ACC112 (cell line): ENCODE measurements around the gene GMEB2.
"Not testable (repeated sequence)": the region's sequence is repeated elsewhere in the genome, so short reads cannot be mapped to it uniquely, and the experiment has no call there.

Experiments used
- H2AFZ ChIP-seq: fragments of 200-600 bp; sonication (generic); one replicate; pipeline ENCODE4 v1.6.0; 2017; ENCODE audit warnings: antibody characterized with exemption, low read length; ENCODE audit not compliant: unreplicated experiment
- H3K27ac ChIP-seq: fragments of 200-600 bp; sonication (generic); 2 replicates; pipeline ENCODE4 v1.5.1; 2014; ENCODE audit warnings: low read depth, mild to moderate bottlenecking, antibody characterized with exemption, low read length, moderate library complexity
- H3K27me3 ChIP-seq: fragments of 200-600 bp; sonication (generic); 2 replicates; pipeline ENCODE4 v1.6.1; 2014; ENCODE audit warnings: mild to moderate bottlenecking, antibody characterized with exemption, low read length, moderate library complexity, mixed read lengths; ENCODE audit not compliant: insufficient read depth
- H3K36me3 ChIP-seq: fragments of 200-600 bp; sonication (generic); 2 replicates; pipeline ENCODE4 v1.6.1; 2016; ENCODE audit warnings: mild to moderate bottlenecking, antibody characterized with exemption, low read length, moderate library complexity, mixed read lengths; ENCODE audit not compliant: insufficient read depth
- H3K4me1 ChIP-seq: fragments of 200-600 bp; sonication (generic); one replicate; pipeline ENCODE4 v1.6.1; 2016; ENCODE audit warnings: low read length, mixed read lengths; ENCODE audit not compliant: insufficient read depth, unreplicated experiment, control insufficient read depth
- H3K4me3 ChIP-seq: fragments of 200-600 bp; sonication (generic); 2 replicates; pipeline ENCODE4 v1.5.1; 2014; ENCODE audit warnings: mild to moderate bottlenecking, low read depth, low read length
- H3K79me2 ChIP-seq: fragments of 200-600 bp; sonication (generic); one replicate; pipeline ENCODE4 v1.6.0; 2016; ENCODE audit warnings: low read length; ENCODE audit not compliant: control insufficient read depth, unreplicated experiment, insufficient read depth

GMEB2 gene

DNA sequence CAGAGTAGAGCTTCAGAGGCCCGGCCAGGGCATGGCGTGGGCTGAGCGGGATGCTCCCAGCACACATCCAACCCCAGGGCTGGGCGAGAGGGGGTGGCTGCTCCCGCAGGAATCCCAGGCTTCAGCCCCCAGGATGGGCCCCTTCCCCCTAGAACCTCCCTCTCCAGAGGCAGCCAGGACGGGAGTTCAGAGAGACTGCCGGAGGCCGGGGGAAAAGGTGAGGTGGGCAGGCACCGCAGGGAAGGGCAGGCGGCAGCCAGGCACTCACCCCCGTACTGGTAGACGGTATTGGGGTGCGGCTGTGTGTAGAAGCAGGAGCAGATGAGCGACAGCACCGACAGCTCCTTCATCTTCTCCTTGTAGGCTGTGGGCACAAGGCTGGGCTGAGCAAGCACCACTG lies 17.0 kb upstream of the GMEB2 start:
- Histone ChIP-seq H3K4me3 (no peak overlapping the region), H3K36me3 (no peaks in the 10 kb centered on the region), H2AFZ (no peak overlapping the region), H3K27ac (no peak overlapping the region), H3K79me2 (no peaks in the 10 kb centered on the region), H3K4me1 (peaks cover 9% of the 10 kb centered on the region), H3K27me3 (no peaks in the 10 kb centered on the region)

DNA sequence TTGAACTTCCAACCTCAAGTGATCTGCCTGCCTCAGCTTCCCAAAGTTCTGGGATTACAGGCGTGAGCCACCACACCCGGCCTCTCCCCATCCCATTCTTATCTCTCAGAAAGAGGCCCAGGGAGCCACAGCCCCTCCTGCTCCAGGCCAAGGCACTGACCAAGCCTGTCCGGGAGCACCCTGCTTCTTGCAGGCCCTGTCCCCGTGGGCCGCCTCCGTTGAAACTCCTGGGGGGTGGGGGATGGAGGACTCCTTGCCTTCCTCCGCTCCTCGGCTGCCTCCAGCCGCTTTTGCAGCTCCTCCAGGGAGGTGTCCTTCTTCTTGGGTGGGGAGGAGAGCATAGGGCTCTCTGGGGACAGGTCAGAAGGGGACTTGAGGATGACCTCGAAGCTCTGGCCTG lies 16.6 kb upstream of the GMEB2 start:
- Histone ChIP-seq H3K4me3 (no peak overlapping the region), H3K36me3 (no peaks in the 10 kb centered on the region), H3K27me3 (no peaks in the 10 kb centered on the region), H2AFZ (no peak overlapping the region), H3K4me1 (peaks cover 9% of the 10 kb centered on the region), H3K27ac (no peak overlapping the region), H3K79me2 (no peaks in the 10 kb centered on the region)

DNA sequence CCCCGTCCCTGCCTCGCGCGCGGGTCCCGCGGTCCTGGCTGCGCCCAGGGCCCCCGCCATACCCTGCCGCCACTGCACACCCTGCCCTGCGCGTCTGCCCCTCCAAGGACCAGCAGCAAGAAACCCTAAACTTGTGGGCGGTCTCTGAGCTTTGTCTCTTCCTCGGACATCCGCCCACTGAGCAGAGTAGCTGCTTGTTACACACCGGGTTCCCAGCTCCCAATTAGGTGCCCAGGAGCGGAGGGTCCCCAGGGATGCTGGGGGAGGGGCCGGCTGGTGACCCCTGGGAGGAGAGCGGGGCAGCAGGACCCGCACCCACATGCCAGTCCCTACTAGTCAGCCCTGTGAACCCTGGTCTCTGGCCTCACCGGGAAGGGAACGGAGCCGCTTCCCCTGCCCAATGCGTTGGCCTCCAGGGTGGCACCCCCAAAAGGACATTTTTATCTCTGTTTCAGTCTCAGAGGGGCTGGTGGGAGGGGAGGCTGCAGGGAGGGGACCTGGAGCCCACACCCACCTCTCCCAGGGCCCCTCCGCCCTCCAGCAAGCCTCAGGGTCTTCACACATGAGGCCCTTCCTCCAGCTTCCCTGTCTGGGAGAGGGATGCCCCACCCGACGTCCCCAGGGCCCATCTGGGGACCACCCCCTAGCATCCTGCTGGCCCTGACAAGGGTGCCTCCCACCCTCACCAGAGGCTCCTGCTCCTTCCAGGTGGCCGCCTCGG lies 15.8 kb upstream of the GMEB2 start:
- Histone ChIP-seq H2AFZ (no peak overlapping the region), H3K79me2 (no peaks in the 10 kb centered on the region), H3K36me3 (no peaks in the 10 kb centered on the region), H3K4me1 (peaks cover 9% of the 10 kb centered on the region), H3K27ac (no peak overlapping the region), H3K4me3 (peak overlapping the region; percentile 72; the same call in 1 of the 2 replicates), H3K27me3 (no peaks in the 10 kb centered on the region)

DNA sequence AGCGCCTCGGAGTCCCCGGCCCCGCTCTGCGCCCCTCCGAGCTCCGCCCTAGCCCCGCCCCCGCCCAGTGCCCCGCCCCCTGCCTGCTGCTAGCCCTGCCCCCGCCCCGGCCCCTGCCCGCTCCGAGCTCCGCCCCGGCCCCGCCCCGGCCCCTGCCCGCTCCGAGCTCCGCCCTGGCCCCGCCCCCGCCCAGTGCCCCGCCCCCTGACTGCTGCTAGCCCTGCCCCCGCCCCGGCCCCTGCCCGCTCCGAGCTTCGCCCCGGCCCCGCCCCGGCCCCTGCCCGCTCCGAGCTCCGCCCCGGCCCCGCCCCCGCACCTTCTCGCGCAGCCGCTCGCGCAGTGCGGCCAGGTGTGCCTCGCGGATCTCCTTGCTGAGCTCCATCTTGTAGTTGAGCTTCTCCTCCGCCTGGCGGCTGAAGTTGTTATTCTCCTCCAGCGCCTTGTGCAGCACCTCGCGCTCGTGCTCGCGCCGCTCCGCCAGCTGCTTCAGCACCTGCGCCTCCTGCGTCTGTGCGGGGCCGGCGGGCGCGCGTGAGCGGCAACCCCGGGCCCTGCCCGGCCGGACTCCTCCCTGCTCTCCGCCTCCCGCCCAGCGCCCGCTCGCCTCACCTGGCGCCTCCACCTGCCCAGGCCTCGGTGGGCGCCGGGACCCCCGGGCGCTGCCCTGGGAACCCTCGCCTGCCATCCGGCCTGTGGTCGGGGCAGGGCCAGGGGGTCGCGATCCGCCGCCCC lies 15.1 kb upstream of the GMEB2 start:
- no peak overlapping the region for H2AFZ ChIP-seq
- H3K27ac ChIP-seq, result no peak overlapping the region

DNA sequence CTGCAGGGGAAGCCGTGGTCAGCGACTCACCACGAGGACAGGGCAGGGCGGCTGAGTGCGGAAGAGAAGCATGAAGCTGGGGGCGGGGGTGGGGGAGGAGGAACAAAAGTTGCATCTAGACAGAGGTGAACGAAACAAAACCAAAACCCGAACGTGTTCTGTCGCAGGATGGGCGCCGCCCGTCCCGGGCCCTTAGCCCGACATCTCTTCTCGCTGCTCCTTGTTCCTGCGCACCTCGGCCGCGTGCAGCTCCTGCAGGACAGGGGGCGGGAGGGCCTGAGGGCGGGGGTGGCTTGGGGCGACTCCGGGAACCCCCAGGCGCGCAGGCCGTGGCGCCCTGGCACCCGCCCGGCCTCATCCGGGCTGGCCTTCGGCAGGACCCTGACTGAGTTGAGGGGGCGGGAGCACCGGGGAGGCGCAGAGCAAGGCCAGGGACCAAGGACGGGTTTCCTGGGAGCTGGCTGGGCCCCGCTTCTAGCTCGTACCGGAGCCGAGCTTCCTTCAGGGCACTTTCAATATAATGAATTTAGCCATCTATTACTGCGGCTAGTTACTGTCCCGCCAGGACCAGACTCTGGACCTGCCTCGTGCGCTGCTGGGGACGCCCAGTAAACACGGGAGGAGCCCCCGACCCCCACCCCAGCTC lies 14.4 kb upstream of the GMEB2 start:
- no peak overlapping the region for H3K27ac ChIP-seq
- H3K36me3 ChIP-seq, result no peaks in the 10 kb centered on the region
- H3K4me3 ChIP-seq, result peak overlapping the region; percentile 29; the same call in 1 of the 2 replicates
- H3K27me3 ChIP-seq, result no peaks in the 10 kb centered on the region
- no peaks in the 10 kb centered on the region for H3K79me2 ChIP-seq
- no peak overlapping the region for H2AFZ ChIP-seq
- peaks cover 12% of the 10 kb centered on the region for H3K4me1 ChIP-seq

More for the DNA sequence above, 15.1 kb upstream of the GMEB2 start:
- H3K36me3 ChIP-seq, result no peaks in the 10 kb centered on the region
- H3K27me3 ChIP-seq, result no peaks in the 10 kb centered on the region
- H3K4me1 ChIP-seq, result peaks cover 10% of the 10 kb centered on the region
- H3K79me2 ChIP-seq, result no peaks in the 10 kb centered on the region
- H3K4me3 ChIP-seq, result peak overlapping the region; percentile 72

DNA sequence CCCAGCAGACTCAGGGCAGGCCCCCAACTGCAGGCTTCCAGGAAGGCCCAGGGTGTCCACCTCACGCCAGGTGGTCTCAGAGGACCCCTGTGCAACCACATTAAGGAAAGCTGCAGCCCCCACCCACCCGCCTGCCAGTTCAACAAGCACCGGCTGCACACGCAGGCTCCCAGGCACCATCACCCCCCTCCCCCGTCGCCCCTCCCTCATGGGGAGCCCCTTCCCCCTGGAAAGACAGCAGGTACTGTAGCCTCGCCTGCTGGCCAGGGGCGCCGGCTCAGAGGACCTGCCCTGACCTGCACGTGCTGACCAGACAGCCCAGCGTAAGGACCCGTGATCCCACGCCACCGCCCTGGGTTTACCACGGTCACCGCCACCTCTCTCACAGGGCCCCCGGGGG lies 13.8 kb upstream of the GMEB2 start:
- not testable (repeated sequence) for H3K27ac ChIP-seq, H3K27me3 ChIP-seq, H3K79me2 ChIP-seq, H2AFZ ChIP-seq, H3K4me3 ChIP-seq, H3K36me3 ChIP-seq
- peaks cover 12% of the 10 kb centered on the region for H3K4me1 ChIP-seq

DNA sequence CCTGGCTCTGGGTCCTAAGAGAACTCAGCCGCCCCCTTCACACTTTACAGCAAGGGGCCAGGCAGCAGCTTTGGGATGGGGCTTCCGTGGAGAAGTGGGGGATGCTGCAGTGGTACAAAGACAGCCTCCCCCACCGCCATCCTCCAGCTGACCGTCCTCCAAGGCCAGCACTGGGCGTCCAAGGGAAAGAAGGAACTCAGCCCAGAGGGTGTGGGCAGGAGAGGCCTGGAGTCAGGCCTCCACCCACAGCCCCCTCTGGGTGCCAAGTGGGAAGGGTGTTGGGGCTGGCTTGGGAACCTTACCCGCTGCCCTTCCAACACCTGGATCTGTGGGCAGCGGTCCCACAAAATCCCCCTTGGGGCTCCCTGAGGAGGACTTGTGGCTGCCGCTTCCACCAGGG lies 13.2 kb upstream of the GMEB2 start:
- Histone ChIP-seq H3K27me3 (no peaks in the 10 kb centered on the region), H2AFZ (no peak overlapping the region), H3K4me3 (no peak overlapping the region), H3K36me3 (no peaks in the 10 kb centered on the region), H3K4me1 (peaks cover 12% of the 10 kb centered on the region), H3K79me2 (no peaks in the 10 kb centered on the region), H3K27ac (no peak overlapping the region)

DNA sequence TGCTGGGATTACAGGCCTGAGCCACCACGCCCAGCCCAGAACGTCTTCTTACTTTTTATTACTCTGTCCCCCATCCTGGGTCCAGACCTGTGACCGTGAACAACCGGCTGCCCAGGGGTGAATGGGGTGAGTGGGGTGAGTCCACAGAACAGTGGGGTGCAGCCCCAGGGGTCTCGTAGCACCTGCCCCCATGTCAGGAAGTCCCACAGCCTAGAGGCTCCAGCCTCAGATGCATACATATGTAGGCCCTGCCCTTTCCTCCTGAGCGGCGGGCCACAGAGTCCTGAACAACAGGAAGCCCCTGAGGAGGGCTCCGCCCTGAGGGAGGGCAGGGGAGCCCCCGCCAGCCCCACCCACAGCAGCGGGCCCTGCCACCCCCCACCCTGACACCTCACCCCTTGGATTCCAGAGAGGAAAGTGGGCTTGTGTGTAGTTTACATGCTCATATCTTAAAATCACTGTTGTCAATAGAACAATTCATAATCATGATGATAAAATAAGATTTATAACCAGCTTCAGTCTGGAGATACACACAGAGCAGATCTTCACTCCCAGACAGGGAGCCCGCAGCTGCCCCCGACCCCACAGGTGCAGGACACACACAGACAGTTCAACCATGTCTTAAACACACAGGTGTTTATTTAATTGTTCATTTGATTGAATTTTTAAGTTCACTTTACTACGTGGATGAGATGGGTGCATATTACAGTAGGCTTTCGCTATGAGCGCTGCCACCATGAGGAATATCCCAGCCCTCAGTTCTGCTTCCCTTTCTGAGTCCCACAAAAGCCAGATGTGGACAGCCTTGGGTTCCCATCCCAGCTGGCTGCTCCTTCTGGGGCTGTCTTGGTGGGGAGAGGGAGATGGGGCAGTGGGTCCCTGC lies 12.4 kb upstream of the GMEB2 start:
- Histone ChIP-seq H3K27ac (no peak overlapping the region), H3K79me2 (no peaks in the 10 kb centered on the region), H3K4me1 (peaks cover 12% of the 10 kb centered on the region), H3K4me3 (no peak overlapping the region), H3K27me3 (no peaks in the 10 kb centered on the region), H3K36me3 (no peaks in the 10 kb centered on the region), H2AFZ (no peak overlapping the region)

DNA sequence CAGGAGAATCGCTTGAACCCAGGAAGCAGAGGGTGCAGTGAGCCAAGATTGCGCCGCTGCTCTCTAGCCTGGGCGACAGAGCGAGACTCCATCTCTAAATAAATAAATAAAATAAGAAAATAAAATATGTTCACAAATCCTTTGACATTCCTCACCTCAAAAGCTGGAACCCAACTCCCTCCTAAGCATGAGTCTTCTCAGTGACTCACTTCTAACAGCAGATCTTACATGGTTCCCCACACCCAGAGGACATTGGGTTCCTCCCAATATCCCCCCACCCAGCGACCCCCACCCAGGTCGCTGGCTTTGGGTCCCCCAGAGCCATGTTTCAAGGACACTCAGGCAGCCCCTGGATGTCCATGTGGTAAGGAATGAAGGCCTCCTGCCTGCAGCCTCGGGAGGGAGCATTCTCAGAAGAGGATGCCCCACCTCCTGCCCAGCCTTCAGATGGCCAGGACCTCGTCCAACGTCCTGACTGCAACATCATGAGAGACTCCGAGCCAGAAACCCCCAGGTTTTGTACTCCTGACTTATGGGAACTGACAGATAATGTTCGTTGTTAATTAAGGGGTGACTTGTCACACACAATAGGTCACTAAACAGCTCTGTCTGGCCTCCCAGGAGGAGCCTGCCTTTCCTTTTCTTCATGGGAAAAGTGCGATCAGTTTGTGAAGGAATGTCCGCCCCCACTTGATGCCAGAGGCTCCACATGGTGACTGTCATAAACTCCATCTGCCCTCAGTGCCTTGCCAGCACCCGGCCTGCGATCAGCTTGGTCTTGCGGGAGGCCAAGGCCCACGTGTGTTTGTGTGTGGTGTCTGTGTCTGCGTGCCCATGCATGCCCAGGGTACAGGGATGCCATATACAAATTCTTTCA lies 10.1 kb upstream of the GMEB2 start:
- Histone ChIP-seq H2AFZ (no peak overlapping the region), H3K27ac (no peak overlapping the region), H3K4me1 (peaks cover 8% of the 10 kb centered on the region), H3K36me3 (no peaks in the 10 kb centered on the region), H3K4me3 (no peak overlapping the region), H3K79me2 (no peaks in the 10 kb centered on the region), H3K27me3 (no peaks in the 10 kb centered on the region)
